ENCODE measurements around the gene ZNF208. TPM values are rescaled to one million over a fixed set of nuclear protein-coding genes. Genes with fewer than 3 reads are reported as not detected.
"Not testable (repeated sequence)": the region's sequence is repeated elsewhere in the genome, so short reads cannot be mapped to it uniquely, and the experiment has no call there.

Gene ZNF208
- total RNA-seq, 2 experiments from 2014 or later = 2.9 to 3.8 TPM

DNA sequence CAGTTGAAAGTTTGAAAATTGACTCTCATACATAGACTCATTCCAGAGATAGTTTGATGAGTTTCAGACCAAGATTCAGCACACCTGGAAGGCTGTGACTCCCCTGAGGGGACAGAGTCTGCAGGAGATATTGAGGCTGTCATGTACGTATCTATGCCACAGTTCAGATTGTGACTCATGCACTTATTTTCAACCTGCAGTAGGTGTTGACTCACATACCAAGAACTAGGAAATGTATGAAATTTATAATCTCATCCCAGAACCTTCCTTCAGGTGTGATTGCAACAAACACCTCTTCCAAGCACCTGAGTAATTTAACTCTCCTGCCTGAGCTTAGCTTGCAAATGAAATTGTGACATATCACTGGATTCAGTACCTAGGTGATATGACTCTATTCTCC lies 110.3 kb downstream of the ZNF208 start:
- Mint-ChIP-seq H3K4me1 (ENCODE audit: low read depth) (no peaks in the 10 kb centered on the region), H3K9me3 (peaks cover 19% of the 10 kb centered on the region), H3K4me3 (no peak overlapping the region), H3K27ac (no peak overlapping the region), H3K27me3 (no peaks in the 10 kb centered on the region), H3K36me3 (ENCODE audit: low read depth) (no peaks in the 10 kb centered on the region)
- intact Hi-C loops (cut with DNase I, micrococcal nuclease) = no loop called here
- peaks cover 0 to 5% of the 10 kb centered on the region in 2 experiments for H3K9me3 ChIP-seq (ENCODE audit: control insufficient read depth in 1 of 2, insufficient read depth in 1 of 2, low read length in 2 of 2)
- H3K4me1 ChIP-seq (ENCODE audit: insufficient read depth, low read length) = no peaks in the 10 kb centered on the region
- ChIA-PET CTCF (no interaction called here), POLR2A (no interaction called here)
- TF ChIP-seq, protein P1, sequence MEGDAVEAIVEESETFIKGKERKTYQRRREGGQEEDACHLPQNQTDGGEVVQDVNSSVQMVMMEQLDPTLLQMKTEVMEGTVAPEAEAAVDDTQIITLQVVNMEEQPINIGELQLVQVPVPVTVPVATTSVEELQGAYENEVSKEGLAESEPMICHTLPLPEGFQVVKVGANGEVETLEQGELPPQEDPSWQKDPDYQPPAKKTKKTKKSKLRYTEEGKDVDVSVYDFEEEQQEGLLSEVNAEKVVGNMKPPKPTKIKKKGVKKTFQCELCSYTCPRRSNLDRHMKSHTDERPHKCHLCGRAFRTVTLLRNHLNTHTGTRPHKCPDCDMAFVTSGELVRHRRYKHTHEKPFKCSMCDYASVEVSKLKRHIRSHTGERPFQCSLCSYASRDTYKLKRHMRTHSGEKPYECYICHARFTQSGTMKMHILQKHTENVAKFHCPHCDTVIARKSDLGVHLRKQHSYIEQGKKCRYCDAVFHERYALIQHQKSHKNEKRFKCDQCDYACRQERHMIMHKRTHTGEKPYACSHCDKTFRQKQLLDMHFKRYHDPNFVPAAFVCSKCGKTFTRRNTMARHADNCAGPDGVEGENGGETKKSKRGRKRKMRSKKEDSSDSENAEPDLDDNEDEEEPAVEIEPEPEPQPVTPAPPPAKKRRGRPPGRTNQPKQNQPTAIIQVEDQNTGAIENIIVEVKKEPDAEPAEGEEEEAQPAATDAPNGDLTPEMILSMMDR (IDR thresholded peaks at IDR 0.05) = no peak
- DNase-seq = no peak
- H3K36me3 ChIP-seq (ENCODE audit: insufficient read depth, low read length) = no peaks in the 10 kb centered on the region
- H3K27me3 ChIP-seq (ENCODE audit: control insufficient read depth in 1 of 2, insufficient read depth in 2 of 2, low read length in 2 of 2) = no peaks in the 10 kb centered on the region
- H3K27ac ChIP-seq (ENCODE audit: low read depth in 1 of 2, low read length in 2 of 2) = no peak overlapping the region
- no peak overlapping the region for H3K4me3 ChIP-seq (ENCODE audit: low read length)
- ATAC-seq (ENCODE audit: poor library complexity) = no peak

GRCh38 chr19:21891086-21891485 lies 119.7 kb downstream of the ZNF208 start:
- no peak overlapping the region for H3K4me3 ChIP-seq (ENCODE audit: low read length)
- Mint-ChIP-seq H3K27me3 (no peaks in the 10 kb centered on the region), H3K4me1 (ENCODE audit: low read depth) (no peaks in the 10 kb centered on the region), H3K4me3 (no peak overlapping the region), H3K27ac (no peak overlapping the region), H3K9me3 (peaks cover 5% of the 10 kb centered on the region), H3K36me3 (ENCODE audit: low read depth) (no peaks in the 10 kb centered on the region)
- no peaks in the 10 kb centered on the region for H3K36me3 ChIP-seq (ENCODE audit: insufficient read depth, low read length)
- H3K27ac ChIP-seq (ENCODE audit: low read depth in 1 of 2, low read length in 2 of 2) = no peak overlapping the region
- H3K9me3 ChIP-seq (ENCODE audit: control insufficient read depth in 1 of 2, insufficient read depth in 1 of 2, low read length in 2 of 2) = no peaks in the 10 kb centered on the region
- DNase-seq (no peak), ATAC-seq (ENCODE audit: poor library complexity) (no peak)
- intact Hi-C loops (cut with DNase I, micrococcal nuclease) = loop anchor here (2.0 to 5.0 kb wide), 2 partner anchors 134 to 1644 kb away; no protein-coding TSS in a partner anchor
- TF ChIP-seq, protein P1 (IDR thresholded peaks at IDR 0.05) = no peak
- H3K27me3 ChIP-seq (ENCODE audit: control insufficient read depth in 1 of 2, insufficient read depth in 2 of 2, low read length in 2 of 2) = no peaks in the 10 kb centered on the region
- ChIA-PET CTCF (no interaction called here), POLR2A (no interaction called here)
- no peaks in the 10 kb centered on the region for H3K4me1 ChIP-seq (ENCODE audit: insufficient read depth, low read length)

- H3K27me3 Mint-ChIP-seq; CTCF ChIA-PET; H3K36me3 Mint-ChIP-seq (ENCODE audit: low read depth); H3K27me3 ChIP-seq (ENCODE audit: control insufficient read depth in 1 of 2, insufficient read depth in 2 of 2, low read length in 2 of 2); ATAC-seq (ENCODE audit: poor library complexity); H3K4me3 Mint-ChIP-seq; H3K27ac Mint-ChIP-seq; H3K27ac ChIP-seq (ENCODE audit: low read depth in 1 of 2, low read length in 2 of 2); H3K4me1 ChIP-seq (ENCODE audit: insufficient read depth, low read length); H3K4me3 ChIP-seq (ENCODE audit: low read length); H3K36me3 ChIP-seq (ENCODE audit: insufficient read depth, low read length); H3K9me3 ChIP-seq (ENCODE audit: control insufficient read depth in 1 of 2, insufficient read depth in 1 of 2, low read length in 2 of 2); H3K9me3 Mint-ChIP-seq; H3K4me1 Mint-ChIP-seq (ENCODE audit: low read depth): not testable (repeated sequence)
- TF ChIP-seq, protein P1 (IDR thresholded peaks at IDR 0.05) = peak; percentile 21
- intact Hi-C loops (cut with DNase I, micrococcal nuclease) = loop anchor here (2.0 to 5.0 kb wide), 2 partner anchors 133 to 1643 kb away; no protein-coding TSS in a partner anchor
- peak in 11 of 14 experiments; percentile 4 to 38 (median 9) for DNase-seq
- POLR2A ChIA-PET = interaction anchor here (0.6 kb wide), 1 partner anchor 1757 kb away, joined by 3 read pairs; no protein-coding TSS in a partner anchor
Measured at GRCh38 chr19:21890017-21890416, 120.7 kb downstream of the ZNF208 start.

- H3K4me3 Mint-ChIP-seq; H3K27me3 ChIP-seq (ENCODE audit: control insufficient read depth in 1 of 2, insufficient read depth in 2 of 2, low read length in 2 of 2); H3K4me1 ChIP-seq (ENCODE audit: insufficient read depth, low read length); H3K36me3 ChIP-seq (ENCODE audit: insufficient read depth, low read length); H3K9me3 Mint-ChIP-seq; CTCF ChIA-PET; ATAC-seq (ENCODE audit: poor library complexity); H3K36me3 Mint-ChIP-seq (ENCODE audit: low read depth); H3K4me1 Mint-ChIP-seq (ENCODE audit: low read depth); H3K9me3 ChIP-seq (ENCODE audit: control insufficient read depth in 1 of 2, insufficient read depth in 1 of 2, low read length in 2 of 2); H3K27ac ChIP-seq (ENCODE audit: low read depth in 1 of 2, low read length in 2 of 2); H3K27ac Mint-ChIP-seq; DNase-seq; H3K4me3 ChIP-seq (ENCODE audit: low read length); POLR2A ChIA-PET; H3K27me3 Mint-ChIP-seq: not testable (repeated sequence)
- intact Hi-C loops (cut with DNase I, micrococcal nuclease) = loop anchor here in 1 of 2 experiments (5.0 kb wide), 1 partner anchor 683 kb away; no protein-coding TSS in a partner anchor
Measured at GRCh38 chr19:21885516-21885915, 125.2 kb downstream of the ZNF208 start.

- H3K27ac ChIP-seq (ENCODE audit: low read depth in 1 of 2, low read length in 2 of 2); H3K36me3 Mint-ChIP-seq (ENCODE audit: low read depth); H3K4me3 Mint-ChIP-seq; POLR2A ChIA-PET; H3K9me3 ChIP-seq (ENCODE audit: control insufficient read depth in 1 of 2, insufficient read depth in 1 of 2, low read length in 2 of 2); H3K4me3 ChIP-seq (ENCODE audit: low read length); H3K4me1 ChIP-seq (ENCODE audit: insufficient read depth, low read length); CTCF ChIA-PET; DNase-seq; H3K4me1 Mint-ChIP-seq (ENCODE audit: low read depth); H3K27me3 ChIP-seq (ENCODE audit: control insufficient read depth in 1 of 2, insufficient read depth in 2 of 2, low read length in 2 of 2); H3K36me3 ChIP-seq (ENCODE audit: insufficient read depth, low read length); ATAC-seq (ENCODE audit: poor library complexity); H3K9me3 Mint-ChIP-seq; H3K27ac Mint-ChIP-seq; H3K27me3 Mint-ChIP-seq: not testable (repeated sequence)
- intact Hi-C loops (cut with DNase I, micrococcal nuclease) = loop anchor here in 1 of 2 experiments (5.0 kb wide), 1 partner anchor 682 kb away; no protein-coding TSS in a partner anchor
Measured at GRCh38 chr19:21884786-21885185, 126.0 kb downstream of the ZNF208 start.
